Measurements from ENCODE around the gene OR8H3. TPM values are rescaled to one million over a fixed set of nuclear protein-coding genes. Genes with fewer than 3 reads are reported as not detected.

Gene OR8H3
- total and polyA plus RNA-seq, 2 of the 4 experiments (the other 2 are of a cell fraction), result not detected

- TF ChIP-seq RCOR1 (IDR thresholded peaks at IDR 0.05; ENCODE audit: insufficient replicate concordance, low read length) (no peak), MXI1 (IDR thresholded peaks at IDR 0.05; ENCODE audit: borderline replicate concordance, low read depth, low read length) (no peak), ELK1 (IDR thresholded peaks at IDR 0.05; ENCODE audit: borderline replicate concordance, low read depth, low read length) (no peak), MAZ (IDR thresholded peaks at IDR 0.05; ENCODE audit: borderline replicate concordance, low read depth, low read length) (no peak), CHD1 (IDR thresholded peaks at IDR 0.05; ENCODE audit: low read depth, low read length) (no peak), RAD21 (IDR thresholded peaks at IDR 0.05; ENCODE audit: low read length) (no peak), MAFK (IDR thresholded peaks at IDR 0.05; ENCODE audit: low read depth, low read length) (no peak), CTCF (conservative IDR thresholded peaks at IDR 0.05; ENCODE audit: low read depth, low read length) (no peak)
- no peaks in the 10 kb centered on the region for H4K20me1 ChIP-seq (ENCODE audit: insufficient read depth, low read length)
- no TSS peak for BruUV-seq (replicated peaks)
- no CpG with 5 or more reads among the region's 3 CpGs for WGBS, 2 experiments (ENCODE audit: extremely low coverage in 2 of 2, insufficient read length in 1 of 2)
- no peak overlapping the region for H2AFZ ChIP-seq (replicated peaks; ENCODE audit: low read length, poor library complexity)
- no peak overlapping the region for H3K14ac ChIP-seq (replicated peaks; ENCODE audit: low read depth, low read length)
- H2AK9ac ChIP-seq (replicated peaks; ENCODE audit: low read depth, low read length, poor library complexity), result no peak overlapping the region
- in situ Hi-C loops (cut with MboI; ENCODE audit: low sequenced_read_pairs) (no loop called here), dilution Hi-C loops (cut with HindIII; ENCODE audit: low sequenced_read_pairs, unreplicated experiment) (no loop called here), intact Hi-C loops (cut with micrococcal nuclease) (no loop called here)
- H2BK15ac ChIP-seq (ENCODE audit: low read depth, low read length), result no peak overlapping the region
- no peak overlapping the region for H3K23ac ChIP-seq (ENCODE audit: low read depth, low read length)
- H3K27ac ChIP-seq (ENCODE audit: insufficient read depth, low read length), result no peak overlapping the region
- no peak overlapping the region for H4K5ac ChIP-seq (ENCODE audit: low read depth, low read length)
- no peak overlapping the region for H3K18ac ChIP-seq (ENCODE audit: low read depth, low read length)
- ATAC-seq (ENCODE audit: low read depth), result no peak
- H3K27me3 ChIP-seq (ENCODE audit: control insufficient read depth, insufficient read depth, low read length), result no peaks in the 10 kb centered on the region
- no peaks in the 10 kb centered on the region for H3K4me1 ChIP-seq (ENCODE audit: control insufficient read depth, insufficient read depth, low read length)
- no peak overlapping the region for H3K9ac ChIP-seq (ENCODE audit: low read depth, low read length)
- no peak overlapping the region for H3K4me3 ChIP-seq (ENCODE audit: insufficient read depth, low read depth, low read length)
- H3K79me1 ChIP-seq (ENCODE audit: low read depth in 1 of 2, low read length in 2 of 2), result no peaks in the 10 kb centered on the region
- H2BK20ac ChIP-seq (ENCODE audit: low read depth, low read length), result no peak overlapping the region
- no peak overlapping the region for H2BK120ac ChIP-seq (ENCODE audit: low read depth, low read length)
- no peaks in the 10 kb centered on the region for H3K9me1 ChIP-seq (ENCODE audit: insufficient read depth, low read length)
- DNase-seq, result no peak
- CTCF ChIA-PET, result no interaction called here
- no peak overlapping the region for H3K4me2 ChIP-seq (ENCODE audit: low read depth, low read length)
- no peak overlapping the region for H4K91ac ChIP-seq (ENCODE audit: insufficient read depth, low read depth, low read length)
- no peak overlapping the region for H2BK5ac ChIP-seq (ENCODE audit: low read depth, low read length, poor library complexity, severe bottlenecking)
- no peaks in the 10 kb centered on the region for H3K36me3 ChIP-seq (ENCODE audit: control insufficient read depth, insufficient read depth, low read length)
- no peak overlapping the region for H3K4ac ChIP-seq (ENCODE audit: low read depth, low read length)
- H3K56ac ChIP-seq (ENCODE audit: extremely low read depth, insufficient read depth, low read length), result no peak overlapping the region
- H2AK5ac ChIP-seq (ENCODE audit: low read depth, low read length), result no peak overlapping the region
- no peak overlapping the region for H4K8ac ChIP-seq (ENCODE audit: low read depth in 2 of 2, low read length in 2 of 2)
- H3K9me3 ChIP-seq (ENCODE audit: control insufficient read depth, insufficient read depth, low read length), result no peaks in the 10 kb centered on the region; the same call in 1 of the 2 replicates
- POLR2A ChIA-PET (ENCODE audit: unreplicated experiment), result no interaction called here
These were observed 32.5 kb upstream of the OR8H3 start for GRCh38 chr11:56089697-56090096.
